ENCODE data around the gene DFFB.

DFFB gene

GRCh38 chr1:3886106-3886670 is 28.9 kb downstream of the DFFB start:
- WGBS (ENCODE audit: extremely low coverage, insufficient coverage, insufficient read length), result no CpG with 5 or more reads among the region's 15 CpGs

GRCh38 chr1:3886691-3887090 is 29.4 kb downstream of the DFFB start:
- no peak overlapping the region for H3K27ac ChIP-seq (ENCODE audit: low read depth, low read length)
- H3K4me3 ChIP-seq (ENCODE audit: low read depth, low read length), result no peak overlapping the region
- H3K4me2 ChIP-seq (ENCODE audit: low read length), result no peak overlapping the region
- no peak overlapping the region for H2AK5ac ChIP-seq (ENCODE audit: low read length)
- no peak overlapping the region for H4K91ac ChIP-seq (ENCODE audit: low read depth, low read length)
- H3K14ac ChIP-seq (ENCODE audit: low read length), result no peak overlapping the region
- peaks cover 39 to 41% of the 10 kb centered on the region in 2 experiments for H3K36me3 ChIP-seq (ENCODE audit: control insufficient read depth in 1 of 2, insufficient read depth in 2 of 2, low read length in 2 of 2)
- H3K18ac ChIP-seq (ENCODE audit: low read length), result no peak overlapping the region
- H2AFZ ChIP-seq (ENCODE audit: insufficient read depth, low read length, poor library complexity), result no peak overlapping the region
- H3K4ac ChIP-seq (ENCODE audit: low read depth, low read length), result no peak overlapping the region
- no peak overlapping the region for H3K9ac ChIP-seq (ENCODE audit: low read length)
- H2BK12ac ChIP-seq (ENCODE audit: low read length), result no peak overlapping the region
- no peak for DNase-seq
- H3K79me2 ChIP-seq (ENCODE audit: control insufficient read depth, insufficient read depth, low read length, poor library complexity), result no peaks in the 10 kb centered on the region
- no peak overlapping the region for H4K8ac ChIP-seq (ENCODE audit: low read depth, low read length)
- no peaks in the 10 kb centered on the region for H3K27me3 ChIP-seq (ENCODE audit: insufficient read depth, low read length)
- H3K4me1 ChIP-seq (ENCODE audit: control insufficient read depth in 1 of 2, insufficient read depth in 2 of 2, low read length in 2 of 2), result no peaks in the 10 kb centered on the region
- no peak overlapping the region for H2BK5ac ChIP-seq (ENCODE audit: low read depth, low read length, poor library complexity)
- H3K9me3 ChIP-seq (ENCODE audit: insufficient read depth, low read depth, low read length), result no peaks in the 10 kb centered on the region
- no peak overlapping the region for H3K23ac ChIP-seq (ENCODE audit: low read length)
- H2BK120ac ChIP-seq (ENCODE audit: insufficient read depth, low read length, poor library complexity), result no peak overlapping the region
- WGBS (ENCODE audit: extremely low coverage, insufficient coverage, insufficient read length), result no CpG with 5 or more reads among the region's 8 CpGs
- H4K12ac ChIP-seq (ENCODE audit: low read depth, low read length), result no peak overlapping the region
- no peaks in the 10 kb centered on the region for H3K79me1 ChIP-seq (ENCODE audit: low read length)

More at GRCh38 chr1:3886106-3886670, 28.9 kb downstream of the DFFB start:
- H3K14ac ChIP-seq (ENCODE audit: low read length), result no peak overlapping the region
- no peak overlapping the region for H3K4ac ChIP-seq (ENCODE audit: low read depth, low read length)
- H2AFZ ChIP-seq (ENCODE audit: insufficient read depth, low read length, poor library complexity), result no peak overlapping the region
- H4K8ac ChIP-seq (ENCODE audit: low read depth, low read length), result no peak overlapping the region
- H3K4me3 ChIP-seq (ENCODE audit: low read depth, low read length), result no peak overlapping the region
- H3K36me3 ChIP-seq (ENCODE audit: control insufficient read depth in 1 of 2, insufficient read depth in 2 of 2, low read length in 2 of 2), result peaks cover 35 to 36% of the 10 kb centered on the region in 2 experiments
- H3K27me3 ChIP-seq (ENCODE audit: insufficient read depth, low read length), result no peaks in the 10 kb centered on the region
- no peak overlapping the region for H3K9ac ChIP-seq (ENCODE audit: low read length)
- H3K23ac ChIP-seq (ENCODE audit: low read length), result no peak overlapping the region
- no peaks in the 10 kb centered on the region for H3K79me2 ChIP-seq (ENCODE audit: control insufficient read depth, insufficient read depth, low read length, poor library complexity)
- no peaks in the 10 kb centered on the region for H3K4me1 ChIP-seq (ENCODE audit: control insufficient read depth in 1 of 2, insufficient read depth in 2 of 2, low read length in 2 of 2)
- no peak overlapping the region for H2BK12ac ChIP-seq (ENCODE audit: low read length)
- no peaks in the 10 kb centered on the region for H3K79me1 ChIP-seq (ENCODE audit: low read length)
- H2BK120ac ChIP-seq (ENCODE audit: insufficient read depth, low read length, poor library complexity), result no peak overlapping the region
- H4K91ac ChIP-seq (ENCODE audit: low read depth, low read length), result no peak overlapping the region
- no peak overlapping the region for H4K12ac ChIP-seq (ENCODE audit: low read depth, low read length)
- no peak for DNase-seq
- H3K9me3 ChIP-seq (ENCODE audit: insufficient read depth, low read depth, low read length), result no peaks in the 10 kb centered on the region
- no peak overlapping the region for H2AK5ac ChIP-seq (ENCODE audit: low read length)
- H2BK5ac ChIP-seq (ENCODE audit: low read depth, low read length, poor library complexity), result no peak overlapping the region
- H3K18ac ChIP-seq (ENCODE audit: low read length), result no peak overlapping the region
- no peak overlapping the region for H3K27ac ChIP-seq (ENCODE audit: low read depth, low read length)
- H3K4me2 ChIP-seq (ENCODE audit: low read length), result no peak overlapping the region

GRCh38 chr1:3888301-3888700 is 31.0 kb downstream of the DFFB start:
- Histone ChIP-seq H3K9ac (ENCODE audit: low read length) (no peak overlapping the region), H4K8ac (ENCODE audit: low read depth, low read length) (no peak overlapping the region), H3K4me3 (ENCODE audit: low read depth, low read length) (no peak overlapping the region), H3K27me3 (ENCODE audit: insufficient read depth, low read length) (no peaks in the 10 kb centered on the region), H2BK5ac (ENCODE audit: low read depth, low read length, poor library complexity) (no peak overlapping the region), H3K79me1 (ENCODE audit: low read length) (no peaks in the 10 kb centered on the region), H4K12ac (ENCODE audit: low read depth, low read length) (no peak overlapping the region), H2BK12ac (ENCODE audit: low read length) (no peak overlapping the region), H3K4me2 (ENCODE audit: low read length) (no peak overlapping the region), H4K91ac (ENCODE audit: low read depth, low read length) (no peak overlapping the region), H3K9me3 (ENCODE audit: insufficient read depth, low read depth, low read length) (no peaks in the 10 kb centered on the region), H3K27ac (ENCODE audit: low read depth, low read length) (no peak overlapping the region), H3K18ac (ENCODE audit: low read length) (no peak overlapping the region), H3K23ac (ENCODE audit: low read length) (no peak overlapping the region), H3K4me1 (ENCODE audit: control insufficient read depth in 1 of 2, insufficient read depth in 2 of 2, low read length in 2 of 2) (no peaks in the 10 kb centered on the region), H3K4ac (ENCODE audit: low read depth, low read length) (no peak overlapping the region), H2AK5ac (ENCODE audit: low read length) (no peak overlapping the region), H3K14ac (ENCODE audit: low read length) (no peak overlapping the region), H2AFZ (ENCODE audit: insufficient read depth, low read length, poor library complexity) (no peak overlapping the region), H2BK120ac (ENCODE audit: insufficient read depth, low read length, poor library complexity) (no peak overlapping the region), H3K36me3 (ENCODE audit: control insufficient read depth in 1 of 2, insufficient read depth in 2 of 2, low read length in 2 of 2) (peaks cover 41 to 46% of the 10 kb centered on the region in 2 experiments), H3K79me2 (ENCODE audit: control insufficient read depth, insufficient read depth, low read length, poor library complexity) (no peaks in the 10 kb centered on the region)
- no peak for DNase-seq
- WGBS (ENCODE audit: extremely low coverage, insufficient coverage, insufficient read length), result no CpG with 5 or more reads among the region's 15 CpGs

GRCh38 chr1:3889936-3890335 is 32.7 kb downstream of the DFFB start:
- no peak overlapping the region for H3K14ac ChIP-seq (ENCODE audit: low read length)
- no peak overlapping the region for H3K4me2 ChIP-seq (ENCODE audit: low read length)
- no peak overlapping the region for H3K4ac ChIP-seq (ENCODE audit: low read depth, low read length)
- H4K91ac ChIP-seq (ENCODE audit: low read depth, low read length), result no peak overlapping the region
- no peak overlapping the region for H3K4me3 ChIP-seq (ENCODE audit: low read depth, low read length)
- H3K23ac ChIP-seq (ENCODE audit: low read length), result no peak overlapping the region
- H2BK12ac ChIP-seq (ENCODE audit: low read length), result no peak overlapping the region
- no peaks in the 10 kb centered on the region for H3K27me3 ChIP-seq (ENCODE audit: insufficient read depth, low read length)
- H3K18ac ChIP-seq (ENCODE audit: low read length), result no peak overlapping the region
- H4K12ac ChIP-seq (ENCODE audit: low read depth, low read length), result no peak overlapping the region
- H3K9me3 ChIP-seq (ENCODE audit: insufficient read depth, low read depth, low read length), result no peaks in the 10 kb centered on the region
- H2AFZ ChIP-seq (ENCODE audit: insufficient read depth, low read length, poor library complexity), result no peak overlapping the region
- H3K4me1 ChIP-seq (ENCODE audit: control insufficient read depth in 1 of 2, insufficient read depth in 2 of 2, low read length in 2 of 2), result no peaks in the 10 kb centered on the region
- no peak overlapping the region for H2AK5ac ChIP-seq (ENCODE audit: low read length)
- WGBS (ENCODE audit: extremely low coverage, insufficient coverage, insufficient read length), result no CpG with 5 or more reads among the region's 14 CpGs
- no peak overlapping the region for H3K27ac ChIP-seq (ENCODE audit: low read depth, low read length)
- H4K8ac ChIP-seq (ENCODE audit: low read depth, low read length), result no peak overlapping the region
- H2BK120ac ChIP-seq (ENCODE audit: insufficient read depth, low read length, poor library complexity), result no peak overlapping the region
- H3K36me3 ChIP-seq (ENCODE audit: control insufficient read depth in 1 of 2, insufficient read depth in 2 of 2, low read length in 2 of 2), result peaks cover 40 to 47% of the 10 kb centered on the region in 2 experiments
- H2BK5ac ChIP-seq (ENCODE audit: low read depth, low read length, poor library complexity), result no peak overlapping the region
- H3K79me1 ChIP-seq (ENCODE audit: low read length), result no peaks in the 10 kb centered on the region
- H3K79me2 ChIP-seq (ENCODE audit: control insufficient read depth, insufficient read depth, low read length, poor library complexity), result no peaks in the 10 kb centered on the region
- no peak overlapping the region for H3K9ac ChIP-seq (ENCODE audit: low read length)
- DNase-seq, result no peak
